Ascending aorta (tissue), 2 donors: ENCODE data around the gene NKAIN2. TPM values are rescaled to one million over a fixed set of nuclear protein-coding genes. Genes with fewer than 3 reads are reported as not detected.

Experiments used
- DNase-seq, 2 donors: peaks; one replicate each; pipeline ENCODE4 v3.0.0-alpha.2; 2019; ENCODE audit warnings: low spot score in 2 of 2
- H3K27ac ChIP-seq, 2 donors: fragments of 200-600 bp; sonication (generic); one replicate each; pipeline ENCODE4 v1.5.1; 2016 to 2017; ENCODE audit warnings: mild to moderate bottlenecking in 1 of 2
- H3K27me3 ChIP-seq: fragments of 200-600 bp; sonication (generic); one replicate; pipeline ENCODE4 v1.5.1; 2017
- H3K36me3 ChIP-seq, 2 donors: fragments of 200-600 bp; sonication (generic); one replicate each; pipeline ENCODE4 v1.5.1; 2016
- H3K4me1 ChIP-seq, 2 donors: fragments of 200-600 bp; sonication (generic); one replicate each; pipeline ENCODE4 v1.5.1; 2016 to 2017; ENCODE audit warnings: mild to moderate bottlenecking in 1 of 2
- H3K4me3 ChIP-seq, 2 donors: fragments of 200-600 bp; sonication (generic); one replicate each; pipeline ENCODE4 v1.5.1; 2016 to 2017; ENCODE audit warnings: mild to moderate bottlenecking in 1 of 2
- H3K9me3 ChIP-seq, 2 donors: fragments of 200-600 bp; sonication (generic); one replicate each; pipeline ENCODE4 v1.5.1; 2016
- CTCF ChIP-seq, 3 experiments: fragments of 200-600 bp in 2 of 3; fragments of 450-650 bp in 1 of 3; sonication (generic) in 2 of 3; IDR thresholded peaks; one replicate each; pipeline ENCODE4 v1.5.1; 2016 to 2019; ENCODE audit warnings: antibody characterized with exemption in 3 of 3, mild to moderate bottlenecking in 1 of 3, moderate library complexity in 1 of 3
- intact Hi-C: fragments of 100-400 bp; cut with DNase I; formaldehyde crosslinking; loops from one replicate; pipeline ENCODE4 v1.15.1; 2023
- total RNA-seq: library from RNA; depleted of rRNA; stranded (reverse); fragments of >200 nt; gene quantifications from one replicate; pipeline ENCODE4 v1.1.0, GENCODE V29; 2016

NKAIN2 gene
- total RNA-seq, 1 donor from 2014 or later, result 0.11 TPM

DNA sequence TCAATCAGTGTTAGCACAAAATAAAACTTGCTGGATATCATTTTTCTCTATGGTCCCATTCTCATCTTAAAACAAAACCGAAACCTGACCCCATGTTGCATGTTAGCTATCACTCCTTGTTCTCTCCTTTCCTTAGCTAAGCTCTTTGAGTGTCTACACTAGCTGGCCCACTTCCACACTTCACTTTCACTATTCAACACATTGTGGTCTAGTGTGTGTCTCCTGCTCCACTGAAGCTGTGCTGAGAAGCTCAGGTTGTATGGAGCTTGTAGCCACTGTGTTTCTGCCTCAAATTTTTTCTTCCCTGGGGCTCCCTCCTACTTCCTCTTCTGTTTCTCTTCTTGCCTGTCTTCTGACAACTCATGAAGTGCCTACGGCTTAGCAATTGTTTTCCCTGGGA lies 223.0 kb downstream of the NKAIN2 start:
- H3K27me3 ChIP-seq, result no peaks in the 10 kb centered on the region
- intact Hi-C loops, result no loop called here
- no peaks in the 10 kb centered on the region for H3K9me3 ChIP-seq

GRCh38 chr6:124027392-124027791 lies 223.7 kb downstream of the NKAIN2 start:
- no peak for DNase-seq
- no peaks in the 10 kb centered on the region for H3K36me3 ChIP-seq
- no peaks in the 10 kb centered on the region for H3K4me1 ChIP-seq
- H3K4me3 ChIP-seq, result no peak overlapping the region
- intact Hi-C loops, result no loop called here
- no peak for TF ChIP-seq CTCF (IDR thresholded peaks at IDR 0.05)
- H3K27me3 ChIP-seq, result no peaks in the 10 kb centered on the region
- H3K27ac ChIP-seq, result no peak overlapping the region
- no peaks in the 10 kb centered on the region for H3K9me3 ChIP-seq

More for the DNA sequence above, 223.0 kb downstream of the NKAIN2 start:
- no peaks in the 10 kb centered on the region for H3K36me3 ChIP-seq
- no peak overlapping the region for H3K4me3 ChIP-seq
- no peak for TF ChIP-seq CTCF (IDR thresholded peaks at IDR 0.05)
- no peak overlapping the region for H3K27ac ChIP-seq
- no peak for DNase-seq
- H3K4me1 ChIP-seq, result no peaks in the 10 kb centered on the region

GRCh38 chr6:124028117-124028516 lies 224.5 kb downstream of the NKAIN2 start:
- Histone ChIP-seq H3K27ac (no peak overlapping the region), H3K27me3 (no peaks in the 10 kb centered on the region), H3K9me3 (no peaks in the 10 kb centered on the region), H3K4me1 (no peaks in the 10 kb centered on the region), H3K4me3 (no peak overlapping the region), H3K36me3 (no peaks in the 10 kb centered on the region)
- TF ChIP-seq CTCF (IDR thresholded peaks at IDR 0.05), result no peak
- intact Hi-C loops, result no loop called here
- no peak for DNase-seq

DNA sequence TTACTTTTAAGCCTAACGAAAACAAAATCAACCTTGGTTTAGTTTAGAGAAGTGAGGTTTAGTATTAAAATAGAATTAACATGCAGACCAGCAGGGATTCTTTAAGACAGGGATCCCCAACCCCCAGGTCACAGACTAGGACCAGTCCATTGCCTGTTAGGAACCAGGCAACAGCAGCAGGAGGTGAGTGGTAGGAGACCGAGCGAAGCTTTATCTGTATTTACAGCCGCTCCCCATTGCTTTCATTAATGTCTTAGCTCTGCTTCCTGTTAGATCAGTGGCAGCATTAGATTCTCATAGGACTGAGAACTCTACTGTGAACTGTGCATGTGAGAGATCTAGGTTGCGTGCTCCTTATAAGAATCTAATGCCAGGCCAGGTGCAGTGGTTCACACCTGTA lies 225.9 kb downstream of the NKAIN2 start:
- DNase-seq, result no peak
- no peak overlapping the region for H3K4me3 ChIP-seq
- no peaks in the 10 kb centered on the region for H3K9me3 ChIP-seq
- intact Hi-C loops, result no loop called here
- no peak for TF ChIP-seq CTCF (IDR thresholded peaks at IDR 0.05)
- H3K27ac ChIP-seq, result no peak overlapping the region
- H3K36me3 ChIP-seq, result no peaks in the 10 kb centered on the region
- H3K27me3 ChIP-seq, result no peaks in the 10 kb centered on the region
- no peaks in the 10 kb centered on the region for H3K4me1 ChIP-seq

GRCh38 chr6:124033501-124033900 lies 229.8 kb downstream of the NKAIN2 start:
- Histone ChIP-seq H3K27ac (no peak overlapping the region), H3K36me3 (no peaks in the 10 kb centered on the region), H3K27me3 (no peaks in the 10 kb centered on the region), H3K9me3 (no peaks in the 10 kb centered on the region), H3K4me3 (no peak overlapping the region), H3K4me1 (no peaks in the 10 kb centered on the region)
- no peak for DNase-seq
- TF ChIP-seq CTCF (IDR thresholded peaks at IDR 0.05), result no peak
- intact Hi-C loops, result no loop called here

DNA sequence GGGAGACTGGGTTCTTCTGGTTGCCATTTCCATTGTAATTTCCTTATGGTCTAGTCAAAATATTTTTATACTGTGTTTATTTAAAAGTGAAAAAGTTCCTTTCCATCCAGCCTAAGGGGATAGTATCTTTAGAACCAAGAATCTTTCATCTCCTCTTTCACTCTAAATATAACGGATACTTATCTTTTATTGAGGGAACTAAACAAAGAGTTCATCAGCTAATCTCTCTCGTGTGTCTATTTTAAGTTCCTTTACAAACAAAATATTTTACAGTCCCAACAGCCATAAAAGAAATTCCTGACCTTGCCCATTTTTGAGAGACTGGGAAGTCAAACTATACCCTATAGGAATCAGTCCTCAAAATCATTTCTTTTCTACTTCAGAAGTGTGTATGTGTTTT lies 232.7 kb downstream of the NKAIN2 start:
- Histone ChIP-seq H3K27ac (no peak overlapping the region), H3K4me1 (no peaks in the 10 kb centered on the region), H3K4me3 (no peak overlapping the region), H3K9me3 (no peaks in the 10 kb centered on the region), H3K27me3 (no peaks in the 10 kb centered on the region), H3K36me3 (no peaks in the 10 kb centered on the region)
- intact Hi-C loops, result no loop called here
- DNase-seq, result no peak
- TF ChIP-seq CTCF (IDR thresholded peaks at IDR 0.05), result no peak
